Activated CD8-positive, alpha-beta memory T cell treated with anti-CD3 and anti-CD28 coated beads, Interleukin-2, amount 50 U/mL, for 24 hours (primary cell): ENCODE measurements around the gene VPS4B.

Source experiments
- DNase-seq: peaks from one replicate; pipeline ENCODE4 v3.0.0-alpha.2; 2020; ENCODE audit errors: extremely low read depth

The VPS4B gene

GRCh38 chr18:63430526-63430925, 8.2 kb upstream of the VPS4B start:
- DNase-seq: no peak

GRCh38 chr18:63427558-63427957, 5.3 kb upstream of the VPS4B start:
- no peak for DNase-seq

GRCh38 chr18:63422864-63423304, 608 bp upstream of the VPS4B start:
- no peak for DNase-seq

GRCh38 chr18:63421514-63421913, 762 bp downstream of the VPS4B start:
- DNase-seq: no peak

- DNase-seq: no peak
Measured at GRCh38 chr18:63412953-63413352, 9.3 kb downstream of the VPS4B start.

GRCh38 chr18:63410792-63411191, 11.5 kb downstream of the VPS4B start:
- DNase-seq: no peak

GRCh38 chr18:63409301-63409700, 13.0 kb downstream of the VPS4B start:
- DNase-seq: no peak

GRCh38 chr18:63407734-63408133, 14.5 kb downstream of the VPS4B start:
- DNase-seq: no peak

- DNase-seq: no peak
Measured at GRCh38 chr18:63405986-63406385, 16.3 kb downstream of the VPS4B start.

- DNase-seq: no peak
Measured at GRCh38 chr18:63402246-63403162, 19.8 kb downstream of the VPS4B start.

GRCh38 chr18:63399300-63399699, 23.0 kb downstream of the VPS4B start:
- no peak for DNase-seq

- no peak for DNase-seq
Measured at GRCh38 chr18:63397349-63397748, 24.9 kb downstream of the VPS4B start.

- DNase-seq: no peak
Measured at GRCh38 chr18:63395503-63395902, 26.8 kb downstream of the VPS4B start.

- DNase-seq: no peak
Measured at GRCh38 chr18:63394954-63395353, 27.3 kb downstream of the VPS4B start.

GRCh38 chr18:63387861-63388260, 34.4 kb downstream of the VPS4B start:
- no peak for DNase-seq

- DNase-seq: no peak
Measured at GRCh38 chr18:63382843-63383242, 39.4 kb downstream of the VPS4B start.

- DNase-seq: no peak
Measured at GRCh38 chr18:63379639-63379962, 42.7 kb downstream of the VPS4B start.

GRCh38 chr18:63378919-63379638, 43.2 kb downstream of the VPS4B start:
- no peak for DNase-seq

- DNase-seq: no peak
Measured at GRCh38 chr18:63377275-63377980, 44.8 kb downstream of the VPS4B start.

GRCh38 chr18:63376538-63376937, 45.7 kb downstream of the VPS4B start:
- no peak for DNase-seq

GRCh38 chr18:63374540-63374939, 47.7 kb downstream of the VPS4B start:
- no peak for DNase-seq

- DNase-seq: no peak
Measured at GRCh38 chr18:63373161-63373560, 49.1 kb downstream of the VPS4B start.
